ENCODE data around the gene DCBLD1.

GRCh38 chr6:117465691-117466090 is 16.8 kb upstream of the DCBLD1 start:
- TF ChIP-seq CTCF (IDR thresholded peaks at IDR 0.05; ENCODE audit: low read depth, low read length) = no peak
- TF ChIP-seq POLR2A (IDR thresholded peaks at IDR 0.05; ENCODE audit: extremely low read depth, insufficient read length) = no peak
- no peak for TF ChIP-seq MAX (IDR thresholded peaks at IDR 0.05; ENCODE audit: low read depth, low read length)
